GM18519 (cell line): ENCODE results near the gene DLD.
"Not testable (repeated sequence)": the region's sequence is repeated elsewhere in the genome, so short reads cannot be mapped to it uniquely, and the experiment has no call there.

Source experiments
- ATAC-seq: cut with Tn5 transposase; IDR thresholded peaks from one replicate; pipeline ENCODE4 v1.9.1; 2021; ENCODE audit warnings: mild to moderate bottlenecking, moderate library complexity; ENCODE audit not compliant: unreplicated experiment, low FRiP score

Gene DLD

GRCh38 chr7:107943018-107943417, 52.0 kb downstream of the DLD start:
- no peak for ATAC-seq

- ATAC-seq, result no peak
These were observed 53.6 kb downstream of the DLD start for GRCh38 chr7:107944411-107945169.

- ATAC-seq, result no peak
These were observed 54.3 kb downstream of the DLD start for GRCh38 chr7:107945332-107945731.

- ATAC-seq, result no peak
These were observed 55.5 kb downstream of the DLD start for GRCh38 chr7:107946451-107946850.

- no peak for ATAC-seq
These were observed 55.9 kb downstream of the DLD start for GRCh38 chr7:107946881-107947280.

GRCh38 chr7:107948645-107949442, 57.9 kb downstream of the DLD start:
- ATAC-seq, result no peak

GRCh38 chr7:107949443-107949935, 58.5 kb downstream of the DLD start:
- ATAC-seq, result no peak

GRCh38 chr7:107951172-107951787, 60.3 kb downstream of the DLD start:
- no peak for ATAC-seq

- no peak for ATAC-seq
These were observed 60.9 kb downstream of the DLD start for GRCh38 chr7:107951896-107952295.

- ATAC-seq, result no peak
These were observed 62.4 kb downstream of the DLD start for GRCh38 chr7:107953265-107953923.

- ATAC-seq, result no peak
These were observed 62.9 kb downstream of the DLD start for GRCh38 chr7:107953924-107954303.

GRCh38 chr7:107955394-107955793, 64.4 kb downstream of the DLD start:
- ATAC-seq, result no peak

GRCh38 chr7:107956950-107957349, 66.0 kb downstream of the DLD start:
- ATAC-seq, result not testable (repeated sequence)

- ATAC-seq, result no peak
These were observed 66.5 kb downstream of the DLD start for GRCh38 chr7:107957436-107957835.

- no peak for ATAC-seq
These were observed 68.0 kb downstream of the DLD start for GRCh38 chr7:107958764-107959526.

- no peak for ATAC-seq
These were observed 68.5 kb downstream of the DLD start for GRCh38 chr7:107959527-107959898.

GRCh38 chr7:107960272-107960671, 69.3 kb downstream of the DLD start:
- no peak for ATAC-seq

- ATAC-seq, result no peak
These were observed 70.4 kb downstream of the DLD start for GRCh38 chr7:107961405-107961804.

- no peak for ATAC-seq
These were observed 71.8 kb downstream of the DLD start for GRCh38 chr7:107962817-107963216.

- ATAC-seq, result no peak
These were observed 73.5 kb downstream of the DLD start for GRCh38 chr7:107964510-107964909.
